HepG2 (cell line): ENCODE measurements around the gene ILRUN. TPM values are rescaled to one million over a fixed set of nuclear protein-coding genes. Genes with fewer than 3 reads are reported as not detected.

Experiments used
- ATAC-seq: fragments of 200-7000 bp; cut with Tn5 transposase; 3 replicates; pipeline ENCODE4 v1.9.1; 2020; ENCODE audit warnings: mild to moderate bottlenecking, moderate library complexity
- BruUV-seq: library from RNA; stranded (reverse); fragments of 400-500 nt; replicated peaks from 2 replicates; lab custom pipeline; 2021; lab: Mats Ljungman, UMichigan
- CTCF ChIA-PET: fragments of 300-600 bp; formaldehyde crosslinking; extraction: SDS; loops from one replicate; lab custom pipeline; 2021; ENCODE audit warnings: low total read pairs, inconsistent platforms, low intra/inter-chr PET ratio; lab: Yijun Ruan, JAX
- POLR2A ChIA-PET: fragments of 350-600 bp; sonication (Branson Sonifier 250); formaldehyde crosslinking; loops from one replicate; lab custom pipeline; 2020; ENCODE audit warnings: antibody characterized with exemption, inconsistent platforms; lab: Yijun Ruan, JAX
- DNase-seq: peaks from one replicate; pipeline ENCODE4 v3.0.0-alpha.2; 2015; ENCODE audit warnings: low spot score
- FAIRE-seq: peaks from 3 replicates; lab custom pipeline; 2011; peaks lifted over from hg19 to GRCh38; lab: Jason Lieb, UNC
- H2AFZ ChIP-seq: one replicate; pipeline ENCODE4 v1.6.1; 2011; ENCODE audit warnings: low read length, inconsistent platforms
- H3K27ac ChIP-seq: fragments of 300-600 bp; 3 replicates; pipeline ENCODE4 v1.8.0; 2011; ENCODE audit warnings: mixed run types, mild to moderate bottlenecking, mixed read lengths, low read length, inconsistent platforms; ENCODE audit not compliant: insufficient read depth; ENCODE audit errors: extremely low read length
- H3K27me3 ChIP-seq, 2 experiments: fragments of 200-600 bp in 1 of 2; 2 replicates in 1 of 2; 3 replicates in 1 of 2; pipeline versions ENCODE4 v1.6.0 to v1.8.0; 2011; ENCODE audit warnings: low read length in 2 of 2, mild to moderate bottlenecking in 2 of 2, moderate library complexity in 2 of 2, inconsistent platforms in 1 of 2; ENCODE audit not compliant: insufficient read depth in 2 of 2, control insufficient read depth in 1 of 2
- H3K36me3 ChIP-seq, 2 experiments: fragments of 200-600 bp in 1 of 2; replicated peaks in 1 of 2; 2 replicates in 1 of 2; 3 replicates in 1 of 2; pipeline versions ENCODE4 v1.5.1 to v1.8.0; 2011; ENCODE audit warnings: low read length in 2 of 2, inconsistent platforms in 1 of 2; ENCODE audit not compliant: insufficient read depth in 2 of 2, control insufficient read depth in 1 of 2
- H3K4me1 ChIP-seq: 2 replicates; pipeline ENCODE4 v1.5.1; 2012; ENCODE audit warnings: low read length, inconsistent platforms; ENCODE audit not compliant: insufficient read depth
- H3K4me2 ChIP-seq: 2 replicates; pipeline ENCODE4 v1.6.0; 2011; ENCODE audit warnings: low read depth, low read length, inconsistent platforms
- H3K4me3 ChIP-seq, 3 experiments: fragments of 200-600 bp in 1 of 3; sonication (generic), shearing (Covaris generic) in 1 of 3; replicated peaks in 1 of 3; 2 replicates each; pipeline ENCODE4 v1.5.1; 2011 to 2016; ENCODE audit warnings: low read length in 3 of 3, inconsistent platforms in 2 of 3, low read depth in 2 of 3, mild to moderate bottlenecking in 2 of 3, control low read depth in 1 of 3, mixed read lengths in 1 of 3; ENCODE audit not compliant: insufficient read depth in 1 of 3
- H3K79me2 ChIP-seq: one replicate; pipeline ENCODE4 v1.6.1; 2011; ENCODE audit warnings: low read length, inconsistent platforms; ENCODE audit not compliant: insufficient read depth
- H3K9ac ChIP-seq: 2 replicates; pipeline ENCODE4 v1.6.0; 2011; ENCODE audit warnings: mild to moderate bottlenecking, low read depth, low read length, inconsistent platforms; ENCODE audit not compliant: insufficient read depth
- H3K9me3 ChIP-seq: 2 replicates; pipeline ENCODE4 v1.5.1; 2012; ENCODE audit warnings: mild to moderate bottlenecking, low read length
- H4K20me1 ChIP-seq: 2 replicates; pipeline ENCODE4 v1.6.0; 2011; ENCODE audit warnings: inconsistent platforms, mild to moderate bottlenecking, low read length, moderate library complexity; ENCODE audit not compliant: insufficient read depth
- CHD4 ChIP-seq: fragments of 200-600 bp; sonication (generic); IDR thresholded peaks from 2 replicates; pipeline ENCODE4 v1.7.0; 2017; ENCODE audit warnings: mild to moderate bottlenecking, low read length, borderline replicate concordance
- CREB1 ChIP-seq, 2 experiments: fragments of 450-650 bp in 1 of 2; IDR thresholded peaks; 2 replicates each; pipeline ENCODE4 v1.6.1; 2016 to 2017; ENCODE audit warnings: control low read depth in 1 of 2, mild to moderate bottlenecking in 1 of 2, missing compliant biosample characterization in 1 of 2, missing genetic modification characterization in 1 of 2
- EEA1 ChIP-seq: sonication (generic); formaldehyde crosslinking; IDR thresholded peaks from 2 replicates; pipeline ENCODE4 v1.5.1; 2020; ENCODE audit warnings: mild to moderate bottlenecking, missing genetic modification reagents, borderline replicate concordance
- ERF ChIP-seq: IDR thresholded peaks from 2 replicates; pipeline ENCODE4 v1.6.1; 2018; ENCODE audit warnings: missing biosample characterization, missing genetic modification reagents
- KDM1A ChIP-seq: IDR thresholded peaks from 2 replicates; pipeline ENCODE4 v1.6.1; 2016; ENCODE audit warnings: missing compliant biosample characterization
- SKI ChIP-seq: fragments of 450-650 bp; IDR thresholded peaks from one replicate; pipeline ENCODE4 v1.6.1; 2018; ENCODE audit warnings: mild to moderate bottlenecking; ENCODE audit not compliant: partially characterized antibody
- ZIK1 ChIP-seq: sonication (generic); formaldehyde crosslinking; IDR thresholded peaks from 2 replicates; pipeline ENCODE4 v1.5.0; 2020; ENCODE audit warnings: mild to moderate bottlenecking, low read depth, missing genetic modification reagents, borderline replicate concordance
- ZNF160 ChIP-seq: sonication (generic); formaldehyde crosslinking; IDR thresholded peaks from 2 replicates; pipeline ENCODE4 v1.8.0; 2022; ENCODE audit warnings: mild to moderate bottlenecking, inconsistent platforms, missing genetic modification reagents
- ZNF350 ChIP-seq: sonication (generic); formaldehyde crosslinking; IDR thresholded peaks from 2 replicates; pipeline ENCODE4 v1.4.0; 2020; ENCODE audit warnings: mild to moderate bottlenecking, low read depth, missing genetic modification reagents, borderline replicate concordance
- ZSCAN20 ChIP-seq: sonication (generic); formaldehyde crosslinking; IDR thresholded peaks from 2 replicates; pipeline ENCODE4 v1.4.0; 2020; ENCODE audit warnings: missing genetic modification reagents, mild to moderate bottlenecking, borderline replicate concordance
- WGBS: methylation state at CpG from one replicate; pipeline ENCODE4 v1.1.6; 2017; ENCODE audit warnings: low lambda C conversion rate; 5-methylcytosine and 5-hydroxymethylcytosine counted together
- in situ Hi-C: cut with HindIII; loops from 2 replicates; pipeline ENCODE4 v1.10.0; 2017; ENCODE audit warnings: low pct_unique_long_range_greater_than_20kb; ENCODE audit not compliant: extremely low pct_ligation_motif_present
- intact Hi-C: fragments of 100-400 bp; cut with micrococcal nuclease; formaldehyde crosslinking; loops from one replicate; pipeline ENCODE4 v1.10.0; 2022; ENCODE audit not compliant: unreplicated experiment
- polyA plus RNA-seq, 8 experiments: library from polyadenylated mRNA; depleted of rRNA in 3 of 8; stranded (reverse) in 7 of 8; unstranded in 1 of 8; fragments of >200 nt; fragmentation: Illumina TruSeq in 4 of 8; extraction: Trizol in 4 of 8; gene quantifications; 2 replicates each; pipeline versions ENCODE4 v1.2.1 to v1.2.3, GENCODE V29; 2011 to 2016; ENCODE audit warnings: low read depth in 4 of 8, missing spikeins in 1 of 8, mixed read lengths in 1 of 8; ENCODE audit not compliant: insufficient read depth in 1 of 8
- total RNA-seq, 5 experiments: library from RNA; depleted of rRNA; stranded (reverse); fragments of >200 nt; fragmentation: Illumina TruSeq; extraction: Trizol; gene quantifications; 2 replicates each; pipeline ENCODE4 v1.2.3, GENCODE V29; 2016; ENCODE audit warnings: low read depth in 1 of 5

The ILRUN gene
- total and polyA plus RNA-seq, 2 of the 13 experiments (the other 11 are each of a cell fraction or from before 2014, with no cell fraction given): 45.5 to 66.6 TPM

- TF ChIP-seq CREB1 (IDR thresholded peaks at IDR 0.05) (no peak), CREB1 (CRISPR knock-in tag; IDR thresholded peaks at IDR 0.05) (no peak), ZNF350 (CRISPR knock-in tag) (no peak)
- TF ChIP-seq, all 625 proteins: peak for 0
These were observed 32.7 kb downstream of the ILRUN start (continued) for GRCh38 chr6:34663831-34664255.

- H3K79me2 ChIP-seq: peaks cover 92% of the 10 kb centered on the region
- ChIA-PET POLR2A (no interaction called here), CTCF (no interaction called here)
- peaks cover 98% of the 10 kb centered on the region for H3K4me1 ChIP-seq
- 0 out of 2 replicates have a peak, but pooled peaks have one; percentile 46 for TF ChIP-seq CHD4
- no peak for TF ChIP-seq EEA1 (CRISPR knock-in tag)
- TF ChIP-seq KDM1A (CRISPR knock-in tag): no peak
- no peak for TF ChIP-seq ZSCAN20
- no peak for TF ChIP-seq SKI
- TF ChIP-seq ERF (CRISPR knock-in tag): no peak
- no peak for TF ChIP-seq ZNF160
- TF ChIP-seq ZIK1 (CRISPR knock-in tag): no peak
- in situ Hi-C loops: no loop called here
- DNase-seq (no peak), ATAC-seq (no peak), FAIRE-seq (no peak)
- no peak overlapping the region for H3K9ac ChIP-seq
- no peaks in the 10 kb centered on the region for H3K36me3 ChIP-seq
- no peaks in the 10 kb centered on the region for H3K27me3 ChIP-seq
- no peak overlapping the region for H2AFZ ChIP-seq
- no peak overlapping the region for H3K4me2 ChIP-seq
- H4K20me1 ChIP-seq: no peaks in the 10 kb centered on the region
- BruUV-seq: no TSS peak
- intact Hi-C loops: loop anchor here (5.0 kb wide), 1 partner anchor 1259 kb away; the partner anchor contains the start of gene SRPK1
- no peaks in the 10 kb centered on the region for H3K9me3 ChIP-seq
- peak overlapping the region; percentile 67 for H3K27ac ChIP-seq
- WGBS: 95% methylated on average over 2 of the region's 2 CpGs
- H3K4me3 ChIP-seq: no peak overlapping the region
These were observed 33.2 kb downstream of the ILRUN start for GRCh38 chr6:34663371-34663770.
